NOMO-1 treated with dmso at 0.1 percent for 144 hours (cell line): ENCODE measurements around the gene H2AZ1.
"Not testable (repeated sequence)": the region's sequence is repeated elsewhere in the genome, so short reads cannot be mapped to it uniquely, and the experiment has no call there.

Experiments used
- DNase-seq: peaks from one replicate; lab custom pipeline; 2025; ENCODE audit not compliant: unreplicated experiment; lab: John Stamatoyannopoulos, UW

H2AZ1 gene

GRCh38 chr4:99949999-99950912 lies at the start of gene H2AZ1:
H2AZ1 (minus strand) TSS chr4:99950275; CDS start chr4:99950170, 105 bp downstream.
- peak; percentile 95 for DNase-seq

- no peak for DNase-seq
These were observed 48.2 kb upstream of the H2AZ1 start for GRCh38 chr4:99998062-99998867.

- DNase-seq, result no peak
These were observed 41.7 kb upstream of the H2AZ1 start for GRCh38 chr4:99991741-99992140.

GRCh38 chr4:99987681-99988080 lies 37.6 kb upstream of the H2AZ1 start:
- DNase-seq, result no peak

DNA sequence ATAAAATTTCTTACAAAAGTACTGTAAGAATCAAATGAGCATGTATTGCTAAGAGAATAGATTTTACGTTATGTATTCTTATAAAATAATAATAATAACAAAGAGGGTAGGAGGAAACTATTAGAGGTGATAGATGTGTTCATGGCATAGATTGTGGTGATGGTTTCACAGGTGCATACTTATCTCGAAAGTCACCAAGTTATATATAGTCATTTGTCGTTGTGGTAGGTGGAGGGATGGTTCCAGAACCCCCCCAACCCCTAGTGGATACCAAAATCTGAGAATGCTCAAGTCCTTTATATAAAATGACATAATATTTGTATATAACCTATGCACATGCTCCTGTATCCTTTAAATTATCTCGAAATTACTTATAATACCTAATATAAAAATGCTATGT lies 36.7 kb upstream of the H2AZ1 start:
- no peak for DNase-seq

DNA sequence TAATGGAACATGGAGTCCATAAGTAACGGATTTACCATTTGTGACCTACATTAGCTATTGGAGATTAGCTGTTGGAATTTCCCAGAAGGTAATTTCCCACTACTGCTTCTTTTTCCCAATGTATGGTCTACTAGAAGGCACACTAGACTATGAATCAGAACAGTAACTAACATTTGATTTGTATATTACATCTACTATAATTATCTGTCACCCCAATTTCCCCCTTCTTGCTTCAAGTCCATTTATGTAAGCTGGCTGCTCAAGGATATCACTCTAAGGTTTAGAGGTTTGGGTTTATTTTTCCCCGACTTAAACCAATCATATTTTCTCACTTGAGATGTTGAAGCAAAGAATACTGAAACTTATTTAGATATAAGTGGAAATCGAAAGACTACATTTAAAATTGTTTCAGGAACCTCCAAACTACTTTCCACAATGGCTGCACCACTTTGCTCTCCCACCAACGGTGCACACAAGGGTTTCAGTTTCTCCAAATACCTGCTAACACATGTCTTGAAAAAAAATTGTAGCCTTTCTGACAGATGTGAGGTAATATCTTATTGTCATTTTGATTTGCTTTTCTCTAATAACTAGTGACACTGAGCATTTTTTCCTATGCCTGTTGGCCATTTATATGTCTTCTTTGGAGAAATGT lies 33.3 kb upstream of the H2AZ1 start:
- no peak for DNase-seq

- DNase-seq, result no peak
These were observed 29.8 kb upstream of the H2AZ1 start for GRCh38 chr4:99979872-99980271.

DNA sequence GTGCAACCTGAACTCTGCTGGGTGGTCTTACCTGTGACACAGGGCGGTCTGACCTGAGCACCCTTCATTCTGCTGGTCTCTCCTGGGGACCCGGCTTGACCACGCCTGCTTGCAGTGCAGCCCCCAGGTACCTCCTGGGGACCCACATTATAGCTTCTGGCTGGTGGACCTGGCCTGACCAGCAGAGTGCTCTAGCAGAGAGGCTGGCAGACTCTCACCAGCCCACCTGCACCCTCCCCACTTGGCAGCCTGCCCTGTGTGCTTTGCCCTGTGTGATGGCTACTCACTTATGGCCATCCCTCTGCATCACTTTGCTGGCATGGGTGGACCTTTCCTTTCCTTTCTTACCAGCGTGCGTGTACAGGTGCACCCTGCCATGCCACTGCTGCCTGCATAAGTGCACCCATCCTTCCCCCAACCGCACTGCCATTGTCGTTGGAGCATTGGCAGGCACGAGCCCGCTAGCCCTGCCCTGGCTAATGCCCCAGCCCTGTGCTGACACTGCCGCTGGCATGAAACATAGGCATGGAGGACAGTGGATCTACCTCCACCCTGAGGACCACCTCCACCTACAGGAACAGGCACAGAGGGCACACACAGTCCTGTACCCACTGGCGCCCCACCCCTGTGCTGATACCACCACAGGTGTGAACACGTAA lies 21.5 kb upstream of the H2AZ1 start:
- DNase-seq, result no peak

- DNase-seq, result no peak
These were observed 18.3 kb upstream of the H2AZ1 start for GRCh38 chr4:99968330-99968729.

DNA sequence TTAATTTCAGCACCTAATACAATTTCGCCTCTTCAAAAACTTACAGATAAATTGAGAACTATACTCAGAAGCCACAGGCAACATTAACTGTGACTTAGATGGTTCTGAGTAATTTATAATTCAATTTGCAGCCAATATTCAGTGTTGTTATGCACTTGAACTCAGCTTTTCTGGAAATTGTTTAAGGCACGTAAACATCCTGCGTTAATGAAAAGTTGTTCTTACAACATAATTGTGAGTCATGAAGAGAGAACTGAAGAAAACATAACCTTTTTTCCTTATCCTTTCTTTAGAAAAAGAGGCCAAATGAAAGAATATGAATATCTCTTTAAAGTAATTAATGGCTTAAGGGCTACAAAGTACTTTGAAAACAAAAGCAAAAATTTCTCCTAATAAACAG lies 16.6 kb upstream of the H2AZ1 start:
- DNase-seq, result no peak

- no peak for DNase-seq
These were observed 15.7 kb upstream of the H2AZ1 start for GRCh38 chr4:99965674-99966350.

DNA sequence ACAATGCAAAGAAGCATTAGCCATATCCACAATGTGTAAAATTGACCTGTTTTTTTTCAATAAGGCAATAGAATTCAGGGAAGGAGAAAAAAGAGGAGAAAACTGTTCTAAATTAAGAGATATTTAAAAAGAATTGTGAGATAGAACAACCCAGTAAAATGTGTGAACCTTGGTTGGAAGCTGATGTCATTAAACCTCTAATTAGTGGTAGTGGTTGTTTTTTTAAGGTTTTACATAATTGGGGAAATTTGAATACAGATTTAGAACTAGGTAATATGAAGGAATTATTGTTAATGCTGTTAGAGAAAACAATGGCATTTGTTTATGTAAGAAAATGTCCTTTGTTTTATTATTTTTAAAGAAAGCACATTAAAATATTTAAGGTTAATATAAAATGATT lies 15.1 kb upstream of the H2AZ1 start:
- no peak for DNase-seq

DNA sequence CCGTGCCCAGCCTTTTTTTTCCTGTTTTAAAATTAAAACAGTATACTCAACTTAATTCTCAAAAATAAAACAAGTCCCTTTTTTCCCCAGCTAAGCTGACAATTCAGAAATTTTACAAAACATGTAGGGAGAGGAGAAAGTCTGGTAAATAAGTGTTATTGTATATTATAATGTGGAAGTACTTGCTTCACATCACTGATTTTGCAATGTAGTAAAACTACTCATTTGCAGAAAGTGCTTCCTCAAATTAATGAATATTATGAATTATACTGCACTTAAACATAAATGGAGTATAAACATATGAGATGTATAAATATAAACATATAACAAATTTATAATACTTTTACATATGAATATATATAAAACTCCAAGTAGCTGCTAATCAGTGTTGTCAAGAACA lies 11.6 kb upstream of the H2AZ1 start:
- no peak for DNase-seq

GRCh38 chr4:99960648-99961047 lies 10.6 kb upstream of the H2AZ1 start:
- no peak for DNase-seq

GRCh38 chr4:99958207-99958606 lies 8.1 kb upstream of the H2AZ1 start:
- not testable (repeated sequence) for DNase-seq

- DNase-seq, result no peak
These were observed 809 bp upstream of the H2AZ1 start for GRCh38 chr4:99950913-99951254.

- peak; percentile 92 for DNase-seq
These were observed 759 bp downstream of the H2AZ1 start for GRCh38 chr4:99949034-99949998.

DNA sequence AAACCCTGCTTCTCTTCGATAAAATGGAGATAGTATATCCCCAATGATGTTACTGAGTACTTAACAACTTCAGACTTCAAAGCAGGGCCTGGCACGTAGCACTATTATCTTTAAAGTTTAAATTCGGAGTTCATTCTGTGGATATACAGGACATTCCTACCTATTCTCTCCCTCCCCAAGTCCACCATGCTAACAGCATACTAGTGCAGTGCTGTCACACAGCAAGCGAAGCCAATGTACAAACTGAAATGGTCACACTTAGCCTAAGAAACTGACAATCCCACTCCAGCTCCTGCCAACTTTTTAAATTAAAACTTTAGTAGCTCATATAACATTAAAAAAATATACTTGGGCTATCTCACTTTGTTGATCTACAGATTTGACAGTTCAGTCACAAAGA lies 2.5 kb downstream of the H2AZ1 start:
- DNase-seq, result no peak

DNA sequence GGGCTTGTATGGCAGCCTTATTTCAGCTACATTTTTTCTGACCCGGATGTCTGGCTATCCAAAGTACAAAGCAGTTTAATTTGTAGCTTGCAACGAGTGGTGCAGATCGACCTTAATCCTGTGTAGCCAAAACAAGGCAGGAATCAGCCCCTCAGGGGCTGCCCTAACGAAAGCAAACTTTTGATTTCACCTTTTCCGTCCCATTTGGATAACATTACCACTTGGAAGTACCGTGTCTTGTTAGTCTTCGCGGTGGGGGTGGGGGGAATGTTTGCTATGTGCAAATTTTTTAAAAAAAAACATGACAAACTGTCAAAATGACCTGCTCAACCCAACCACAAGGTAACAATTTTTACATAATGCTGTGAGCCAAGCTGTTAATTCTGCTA lies 2.9 kb downstream of the H2AZ1 start:
- no peak for DNase-seq
